SKM-1 (cell line): ENCODE data around the gene ST6GALNAC4.

Source experiments
- DNase-seq: peaks from one replicate; lab custom pipeline; 2025; ENCODE audit not compliant: unreplicated experiment; lab: John Stamatoyannopoulos, UW

Gene ST6GALNAC4

DNA sequence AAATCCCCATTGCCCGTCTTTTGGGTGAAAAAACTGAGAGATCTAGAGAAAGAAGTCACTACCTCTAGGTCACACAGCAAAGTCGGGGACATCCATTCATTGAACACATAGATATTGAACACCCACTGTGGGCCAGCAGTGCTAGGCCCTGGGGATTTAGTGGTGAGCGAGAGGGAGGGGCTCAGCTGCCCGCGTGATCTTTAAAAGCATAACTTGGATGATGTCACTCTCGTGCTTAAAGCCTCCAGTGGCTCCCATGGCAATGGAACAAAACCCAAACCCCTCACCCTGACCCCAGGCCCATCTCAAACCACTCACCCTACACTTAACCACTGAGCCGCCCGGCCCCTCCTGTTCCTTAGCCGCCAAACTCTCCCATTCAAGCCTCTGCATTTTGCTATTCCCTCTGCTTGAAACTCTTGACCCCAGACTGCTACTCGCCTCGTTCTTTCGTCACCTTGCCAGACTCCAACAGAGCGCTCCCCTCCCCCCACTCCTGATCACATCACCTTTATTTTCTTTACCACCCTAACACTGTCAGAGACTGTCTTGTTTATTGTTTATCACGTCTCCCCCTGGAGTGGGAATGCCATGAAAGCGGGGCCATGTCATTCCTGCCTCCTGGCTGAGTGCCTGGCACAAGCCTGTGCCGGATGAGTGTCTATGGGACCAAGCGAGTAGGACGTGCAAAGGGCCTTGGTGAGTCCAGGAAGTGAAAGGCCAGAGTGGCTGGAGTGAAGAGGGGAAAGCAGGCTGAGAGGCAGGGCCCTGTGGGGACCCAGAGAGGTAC, 14.4 kb upstream of the ST6GALNAC4 start:
- no peak for DNase-seq

DNA sequence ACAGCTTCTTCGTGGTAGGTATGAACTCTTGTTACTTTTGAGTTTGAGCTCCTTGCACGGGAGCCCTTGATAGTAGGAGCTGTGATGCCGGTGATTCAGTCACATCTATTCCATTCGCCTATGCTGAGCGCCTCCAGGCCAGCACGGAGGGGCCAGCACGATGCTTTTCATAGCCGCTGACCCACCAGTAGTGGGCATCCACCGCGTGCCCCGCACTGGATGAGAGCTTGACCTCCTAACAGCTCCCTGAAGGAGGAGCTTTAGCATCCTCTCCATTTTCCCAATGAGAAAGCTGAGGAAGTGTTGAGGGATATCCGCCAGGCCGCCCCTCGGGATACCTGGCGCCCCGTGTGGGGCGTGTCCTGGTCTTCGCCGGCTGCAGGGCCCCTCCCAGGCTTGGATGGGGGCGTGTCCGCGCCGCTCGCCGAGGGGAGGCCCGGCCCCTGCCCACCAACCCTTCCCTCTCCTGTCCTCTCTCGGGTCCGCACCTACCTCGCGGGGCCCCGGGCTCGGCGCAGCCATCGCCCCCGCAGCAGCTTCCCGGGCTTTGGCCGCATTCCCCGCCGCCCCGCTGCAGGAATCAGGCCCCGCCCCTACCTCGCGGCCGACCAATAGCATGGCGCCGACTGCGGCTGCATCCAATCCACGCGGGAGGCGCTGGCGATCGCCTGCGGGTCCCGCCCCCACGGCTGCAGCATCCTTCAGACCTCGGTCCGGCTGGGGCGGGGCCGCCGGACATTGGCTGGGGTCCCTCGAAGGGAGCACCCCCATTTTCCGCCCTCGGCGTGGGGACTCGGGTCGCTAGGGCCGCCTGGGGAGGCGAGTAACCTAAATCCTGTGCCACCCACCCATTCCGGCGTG, 13.6 kb upstream of the ST6GALNAC4 start, which contains the start of gene PIP5KL1:
Gene PIP5KL1 (minus strand): TSS at position 547 of the 861 bp plus-strand sequence. CDS start 25 bp downstream, at position 522.
- no peak for DNase-seq

DNA sequence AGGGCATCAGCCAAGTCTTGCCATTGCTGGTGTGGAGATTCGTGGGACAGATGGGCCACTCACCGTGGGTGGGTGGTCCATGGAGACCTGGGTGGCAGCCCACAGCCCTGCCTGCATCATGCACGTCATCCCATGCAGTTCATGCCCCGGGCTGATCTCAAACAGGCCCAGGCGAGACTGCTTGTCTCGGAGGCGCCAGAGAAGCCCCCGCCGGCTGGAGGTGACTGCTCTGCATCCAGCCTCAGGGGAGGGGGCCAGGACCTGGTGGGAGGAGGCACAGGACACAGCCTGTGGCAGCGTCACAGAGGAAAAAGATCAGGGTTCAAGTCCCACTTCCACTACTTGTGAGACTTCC, 12.8 kb upstream of the ST6GALNAC4 start:
- no peak for DNase-seq

DNA sequence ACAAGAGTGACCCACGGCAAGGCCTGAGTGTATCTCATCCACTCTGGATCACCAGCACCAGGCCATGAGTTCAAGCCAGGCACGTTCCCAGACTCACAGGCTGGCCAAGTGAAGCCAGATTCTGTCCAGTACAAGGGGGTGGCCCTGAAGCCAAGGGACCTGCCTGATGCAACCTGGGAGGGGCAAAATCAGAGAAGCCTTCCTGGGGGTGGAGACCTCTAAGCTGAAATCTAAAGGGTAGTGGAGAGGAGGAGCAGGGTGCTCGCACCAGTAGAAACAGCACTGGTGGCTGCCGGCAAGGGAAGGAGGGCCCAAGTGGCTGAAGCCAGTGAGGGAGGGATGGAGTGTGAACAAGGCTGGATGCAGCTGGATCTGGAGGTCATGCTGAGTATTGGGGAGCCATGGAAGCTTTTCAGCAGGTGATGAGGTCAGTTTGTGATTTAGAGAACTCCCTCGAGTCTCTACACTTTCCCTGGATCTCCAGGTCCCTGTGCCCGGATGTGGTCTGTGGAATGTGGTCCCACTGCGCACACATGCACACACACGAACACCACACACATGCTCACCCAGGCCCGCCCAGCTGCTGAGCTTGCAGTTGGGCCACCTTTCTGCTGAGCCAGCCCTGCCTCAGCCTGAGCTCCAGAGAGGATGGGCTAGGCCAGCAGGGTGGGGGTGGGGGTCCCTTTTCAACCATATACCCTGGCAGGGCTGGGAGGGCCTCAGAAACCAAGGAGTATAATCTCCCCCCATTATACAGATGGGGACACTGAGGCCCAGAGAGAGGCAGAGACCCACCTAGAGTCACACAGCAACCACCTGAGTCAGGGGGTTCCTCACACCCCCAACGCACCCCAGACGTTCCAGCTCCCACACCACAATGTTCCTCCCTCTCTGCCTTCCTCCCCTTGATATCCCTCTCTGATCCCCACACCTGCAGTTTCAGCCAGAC, 12.1 kb upstream of the ST6GALNAC4 start:
- DNase-seq: no peak

DNA sequence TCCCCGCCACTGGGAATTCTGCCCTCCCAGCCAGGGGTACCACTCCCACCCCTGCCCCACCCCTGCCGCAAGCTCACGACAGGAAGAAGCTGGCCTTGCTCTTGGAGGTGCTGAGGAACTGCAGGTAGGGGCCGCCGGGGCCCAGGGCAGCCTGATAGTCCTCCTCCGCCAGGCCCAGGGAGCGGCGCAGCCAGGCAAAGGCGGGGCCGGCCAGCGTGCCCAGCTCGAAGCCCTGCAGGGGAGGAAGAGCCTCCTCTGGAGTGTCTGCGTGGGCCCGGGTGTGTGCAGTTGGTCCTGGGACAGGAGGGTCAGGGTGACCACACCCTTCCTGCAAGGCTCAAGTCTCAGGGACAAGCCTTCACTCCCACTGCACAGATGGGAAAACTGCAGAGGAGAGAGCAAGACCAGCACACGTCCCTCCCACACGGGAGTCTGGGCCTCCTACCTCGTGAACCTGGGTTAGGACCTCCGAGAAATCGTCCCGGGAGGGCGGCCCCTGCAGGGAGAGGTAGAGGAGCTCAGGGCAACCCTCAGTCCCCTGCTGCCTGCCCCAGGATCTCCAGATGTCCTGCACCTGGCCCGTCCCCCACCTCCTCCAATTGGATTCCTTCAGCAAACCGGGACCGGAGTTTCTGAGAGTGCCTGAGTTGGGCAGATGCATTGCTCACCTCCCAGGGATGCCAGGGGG, 11.3 kb upstream of the ST6GALNAC4 start:
- no peak for DNase-seq

DNA sequence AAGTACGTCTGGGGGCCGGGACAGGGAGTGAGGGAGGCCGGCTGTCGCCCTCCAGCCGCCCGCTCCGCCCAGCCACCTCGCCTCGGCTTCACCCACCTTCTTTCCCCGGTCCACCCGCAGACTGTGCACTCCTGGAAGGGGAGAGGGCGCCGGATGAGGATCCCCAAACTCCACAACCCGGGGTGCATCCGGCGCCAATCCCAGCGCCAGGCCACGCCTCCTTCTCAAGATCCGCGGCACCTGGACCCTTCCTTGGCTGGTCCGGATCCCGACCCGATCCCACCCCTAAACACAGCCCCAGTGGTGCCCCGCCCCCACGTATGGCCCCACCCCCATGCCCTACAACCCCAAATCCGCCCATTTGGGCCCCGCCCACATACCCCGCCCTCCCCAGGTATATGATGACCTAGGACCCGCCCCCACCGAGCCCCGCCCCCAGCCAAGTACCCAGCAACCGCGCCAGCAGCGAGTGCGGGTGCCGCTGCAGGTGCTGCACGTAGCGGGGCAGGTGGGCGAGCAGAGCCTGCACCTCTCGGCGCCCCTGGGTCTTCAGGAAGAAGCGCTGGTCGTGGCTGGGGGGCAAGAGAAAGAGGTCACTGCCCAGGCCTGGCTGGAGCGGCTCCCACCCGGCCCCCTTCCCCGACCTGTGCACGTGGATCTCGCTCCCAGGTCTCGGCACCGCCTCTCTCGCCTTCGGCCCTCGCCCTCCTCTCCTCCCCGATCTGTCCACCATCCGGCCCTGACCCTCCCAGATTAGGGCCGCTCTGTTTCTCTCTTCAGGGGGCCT, 10.6 kb upstream of the ST6GALNAC4 start:
- DNase-seq: no peak

DNA sequence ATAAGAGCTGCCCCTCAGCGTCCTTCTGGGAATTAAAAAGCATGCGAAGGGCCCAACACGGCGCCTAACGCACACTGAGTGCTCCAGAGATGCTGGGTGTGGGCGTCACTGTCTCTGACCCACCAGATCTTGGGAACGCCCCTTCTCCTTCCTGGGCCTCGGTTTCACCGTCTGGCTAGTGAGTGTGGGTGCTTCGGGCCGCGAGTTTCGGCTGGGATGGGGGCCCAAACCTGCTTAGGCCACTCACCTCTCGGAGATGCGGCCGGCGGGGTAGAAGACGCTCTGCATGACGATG, 10.0 kb upstream of the ST6GALNAC4 start:
- no peak for DNase-seq

DNA sequence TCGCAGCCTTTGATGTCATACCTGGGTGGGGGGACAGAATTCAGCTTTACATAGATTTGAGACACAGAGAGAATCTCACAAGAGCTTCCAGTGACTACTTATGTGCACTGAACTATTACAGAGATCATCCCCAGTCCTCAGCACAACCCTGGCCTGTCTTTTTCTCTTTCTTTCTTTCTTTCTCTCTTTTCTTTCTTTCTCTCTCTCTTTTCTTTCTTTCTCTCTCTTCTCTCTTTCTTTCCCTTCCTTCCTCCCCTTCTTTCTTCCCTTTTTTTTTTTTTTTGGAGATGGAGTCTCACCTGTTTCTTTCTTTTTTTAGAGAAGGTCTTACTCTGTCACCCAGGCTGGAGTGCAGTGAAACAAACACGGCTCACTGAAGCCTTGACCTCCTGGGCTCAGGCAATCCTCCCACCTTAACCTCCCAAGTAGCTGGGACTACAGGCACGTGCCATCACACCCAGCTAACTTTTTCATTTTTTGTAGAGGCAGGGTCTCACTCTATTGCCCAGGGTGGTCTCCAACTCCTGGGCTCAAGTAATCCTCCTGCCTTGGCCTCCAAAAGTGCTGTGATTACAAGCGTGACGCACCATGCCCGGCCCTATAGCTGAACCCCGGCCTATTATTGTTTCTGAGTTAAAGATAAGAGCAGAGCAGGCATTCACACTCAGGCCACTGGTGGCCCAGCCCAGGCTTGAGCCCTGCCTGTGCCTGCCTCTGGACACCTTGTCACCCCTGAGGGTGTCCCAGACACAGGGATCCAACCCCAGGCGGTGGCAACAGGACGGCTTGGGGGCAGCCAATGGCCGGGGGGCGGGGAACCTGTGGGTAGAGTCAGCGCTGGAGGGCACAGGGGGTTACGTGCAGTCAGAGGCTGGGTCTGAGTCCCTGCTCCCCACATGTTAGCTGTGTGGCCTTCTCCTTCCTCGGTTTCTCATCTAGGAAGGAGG, 9.4 kb upstream of the ST6GALNAC4 start:
- DNase-seq: no peak

DNA sequence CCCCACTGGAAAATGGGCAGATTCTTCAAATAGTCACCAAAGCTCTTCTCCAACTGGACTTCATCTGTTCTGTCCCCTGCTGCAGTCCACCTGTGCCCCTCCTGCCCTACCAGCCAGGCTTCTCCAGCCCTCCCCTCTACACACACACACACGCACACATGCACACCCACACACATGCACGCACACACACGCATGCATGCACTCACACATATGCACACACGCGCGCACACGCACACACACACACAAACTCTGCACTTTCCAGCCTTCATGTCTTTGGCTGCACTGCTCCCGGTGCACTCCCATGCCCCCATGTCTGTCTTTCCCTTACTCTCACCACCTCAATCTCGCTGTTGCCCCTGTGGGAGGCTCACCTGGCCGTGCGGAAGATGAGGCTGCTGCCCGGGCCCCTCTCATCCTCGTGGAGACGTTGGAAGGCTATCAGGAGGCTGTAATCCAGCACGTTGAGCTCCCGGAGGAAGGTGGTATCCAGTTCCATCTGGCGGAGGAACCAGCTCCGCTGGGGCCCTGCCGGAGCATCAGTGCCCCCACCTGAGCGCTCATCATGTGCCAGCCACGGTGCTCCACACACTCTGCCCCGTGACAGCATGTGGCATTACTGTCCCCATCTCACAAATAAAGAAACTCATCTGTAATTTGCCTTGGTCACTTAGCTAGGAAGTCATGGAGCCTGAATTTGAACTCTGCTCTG, 8.0 kb upstream of the ST6GALNAC4 start:
- no peak for DNase-seq

DNA sequence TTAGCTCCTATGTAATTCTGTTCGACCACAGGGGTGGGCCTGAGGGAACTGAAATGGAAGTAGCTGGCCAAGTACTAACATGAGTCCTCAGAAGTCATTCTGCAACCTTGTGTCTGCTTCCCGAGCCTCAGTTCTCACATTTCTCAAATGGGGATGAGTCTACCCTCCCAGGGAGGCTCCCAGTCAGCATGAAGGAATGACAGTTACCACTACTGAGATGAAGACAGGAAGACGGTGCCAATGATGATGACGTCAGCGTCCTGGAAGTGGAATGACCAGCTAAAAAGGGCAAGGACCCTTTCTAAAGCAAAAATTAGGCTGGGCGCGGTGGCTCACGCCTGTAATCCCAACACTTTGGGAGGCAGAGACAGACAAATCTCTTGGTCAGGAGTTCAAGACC, 6.9 kb upstream of the ST6GALNAC4 start:
- no peak for DNase-seq

DNA sequence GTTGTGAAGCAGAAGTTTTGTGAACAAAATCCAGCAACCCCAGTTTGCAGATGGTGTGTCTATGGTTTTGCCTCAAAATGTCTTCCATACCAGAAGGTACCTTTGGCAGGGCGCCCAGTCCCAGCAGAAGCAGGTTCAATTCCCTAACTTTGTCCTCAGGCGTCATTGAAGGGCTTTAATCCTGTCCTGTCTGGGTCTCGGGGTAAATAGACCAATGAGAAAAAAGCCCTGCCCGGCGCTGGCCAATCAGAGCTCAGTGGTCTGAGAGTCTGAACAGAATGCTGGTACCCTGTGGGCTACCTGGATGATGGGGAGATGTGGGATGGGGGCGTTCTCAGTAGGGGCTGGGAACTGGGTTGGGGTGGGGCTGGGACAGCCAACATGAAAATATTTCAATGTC, 6.2 kb upstream of the ST6GALNAC4 start:
- DNase-seq: no peak

DNA sequence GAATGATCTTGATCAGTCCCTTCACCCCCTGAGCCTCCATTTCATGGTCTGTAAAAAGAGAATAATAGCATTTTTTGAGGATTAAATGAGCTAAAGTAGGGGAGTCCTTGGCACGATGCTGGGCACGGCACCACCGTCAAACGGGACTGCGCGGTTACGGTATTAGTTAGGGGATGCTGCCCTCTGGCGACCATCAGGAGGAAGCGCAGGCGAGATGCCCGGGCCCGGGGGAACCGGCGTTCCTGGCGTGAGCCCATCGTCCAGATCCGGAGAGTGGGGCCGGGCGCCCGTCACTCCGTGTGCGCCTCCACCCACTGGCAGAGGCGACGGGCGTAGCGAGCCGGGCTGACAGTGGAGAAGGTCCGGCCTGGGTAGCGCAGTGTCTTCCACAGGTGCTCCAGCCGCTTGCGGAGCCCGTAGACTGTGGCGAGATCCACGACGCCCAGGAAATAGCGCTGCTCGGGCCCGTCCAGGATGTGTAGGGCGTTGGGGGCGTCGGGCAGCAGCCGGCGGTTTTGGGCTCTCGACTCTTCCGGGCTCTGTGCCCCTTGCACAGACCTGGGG, 4.8 kb upstream of the ST6GALNAC4 start:
- no peak for DNase-seq

DNA sequence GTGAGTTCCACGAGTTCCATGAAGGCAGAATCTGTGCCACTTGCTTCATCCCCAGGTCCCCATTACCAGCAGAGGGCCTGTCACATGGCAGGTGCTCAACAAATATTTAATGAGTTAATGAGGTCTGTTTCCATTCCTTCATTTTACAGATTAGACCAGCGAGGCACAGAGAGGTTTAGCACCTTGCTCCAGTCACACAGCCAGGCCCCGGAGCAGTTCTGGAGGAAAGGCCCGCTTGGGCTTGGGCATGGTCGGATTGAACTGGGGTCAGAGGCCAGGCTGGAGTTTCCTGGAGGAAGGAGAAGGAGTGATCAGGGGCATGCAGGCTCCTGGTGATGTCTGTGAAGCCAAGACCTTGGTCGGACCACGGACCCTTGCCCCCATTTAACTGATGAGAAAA, 4.0 kb upstream of the ST6GALNAC4 start:
- DNase-seq: no peak

DNA sequence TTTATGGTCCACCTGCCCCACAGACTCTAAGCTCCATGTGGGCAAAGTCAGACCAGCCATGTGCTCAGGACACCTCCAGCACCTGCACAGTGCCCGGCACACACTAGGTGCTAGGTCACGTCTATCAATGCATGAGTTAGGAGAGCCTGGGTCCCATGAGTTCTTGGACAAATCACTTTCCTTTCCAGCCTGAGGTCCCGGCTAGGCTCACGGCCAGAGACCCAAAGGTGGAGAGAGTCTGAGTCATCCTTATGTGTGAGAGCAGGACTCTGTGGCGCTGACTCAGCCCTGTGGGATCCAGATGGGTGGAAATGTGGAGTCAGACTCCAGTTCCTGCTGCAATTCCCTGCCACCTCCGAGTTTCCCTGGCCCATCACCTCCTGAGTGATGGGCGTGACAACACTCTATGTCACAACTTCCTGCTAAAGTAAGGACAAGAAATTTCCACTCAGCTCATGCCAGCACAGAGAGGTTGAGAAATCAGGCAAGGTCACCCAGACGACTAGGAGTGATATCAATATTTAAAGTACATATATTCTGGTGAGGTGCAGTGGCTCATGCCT, 2.5 kb upstream of the ST6GALNAC4 start:
- peak; percentile 77 for DNase-seq

DNA sequence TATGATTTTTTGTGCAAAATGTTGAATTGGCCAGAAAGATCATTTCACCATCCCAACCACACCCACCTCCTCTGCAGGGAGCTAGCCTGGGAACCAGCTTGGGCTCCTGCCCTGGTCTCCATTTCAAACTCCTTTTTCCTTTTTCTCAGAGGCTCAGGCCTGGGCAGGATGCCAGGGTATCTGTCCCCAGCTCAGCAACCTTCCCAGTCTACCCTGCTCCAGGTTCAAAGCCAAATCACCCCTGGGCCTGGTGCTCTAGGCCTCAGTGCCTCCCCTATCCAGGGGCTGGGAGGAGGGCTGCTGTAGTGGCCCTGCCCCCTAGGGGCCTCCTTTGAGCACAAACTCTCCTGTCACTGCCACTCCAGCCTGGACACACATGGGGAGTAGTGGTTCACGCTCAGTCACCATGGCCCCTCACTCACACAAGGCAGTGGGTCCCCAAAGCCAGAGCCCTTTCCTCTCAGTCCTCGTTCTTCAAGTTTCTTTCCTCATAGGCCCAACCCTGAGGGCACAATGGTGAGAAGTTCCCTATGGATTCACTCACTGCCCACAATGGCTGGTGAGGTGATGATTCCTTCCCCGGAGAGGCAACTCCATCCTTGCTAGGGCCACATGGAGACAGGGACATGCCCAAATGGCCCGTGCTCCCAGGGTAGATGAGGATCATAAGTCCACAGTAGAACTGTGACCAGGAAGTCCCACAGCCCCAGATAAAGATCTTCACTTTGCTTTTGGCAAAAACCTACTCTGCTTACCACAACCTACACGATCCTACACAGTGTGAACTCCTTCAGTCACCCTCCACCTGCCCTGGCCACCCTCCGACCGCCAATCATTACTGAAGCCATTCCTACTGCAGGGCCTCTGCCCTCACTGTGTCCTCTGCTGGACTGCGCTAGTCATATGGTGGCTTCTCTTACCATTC, 1.6 kb upstream of the ST6GALNAC4 start:
- no peak for DNase-seq

DNA sequence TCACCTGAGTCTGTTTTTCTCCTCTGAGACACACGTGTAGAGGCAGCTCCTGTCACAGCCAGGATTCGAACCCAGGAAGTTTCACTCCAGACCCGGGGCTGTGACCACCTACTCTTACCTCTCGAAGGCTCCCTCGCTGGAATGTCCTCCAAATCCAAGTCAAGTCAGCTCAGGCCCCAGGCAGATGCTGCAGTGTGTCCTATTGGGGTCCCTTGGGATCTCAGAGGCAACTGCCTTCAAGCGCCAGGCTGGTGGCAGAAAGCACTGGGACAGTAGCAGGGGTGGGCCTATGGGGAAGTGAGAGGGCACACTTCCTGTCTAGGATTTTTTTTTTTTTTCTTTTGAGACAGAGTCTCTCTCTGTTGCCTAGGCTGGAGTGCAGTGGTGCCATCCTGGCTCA, 762 bp upstream of the ST6GALNAC4 start:
- DNase-seq: no peak
